ENCODE data around the gene DPYD. TPM values are rescaled to one million over a fixed set of nuclear protein-coding genes. Genes with fewer than 3 reads are reported as not detected.

Gene DPYD
- total and polyA plus RNA-seq, 10 of the 15 experiments (the other 5 are each of a cell fraction or from before 2014, with no cell fraction given): 5.7 to 23.8 (median 10.2) TPM

DNA sequence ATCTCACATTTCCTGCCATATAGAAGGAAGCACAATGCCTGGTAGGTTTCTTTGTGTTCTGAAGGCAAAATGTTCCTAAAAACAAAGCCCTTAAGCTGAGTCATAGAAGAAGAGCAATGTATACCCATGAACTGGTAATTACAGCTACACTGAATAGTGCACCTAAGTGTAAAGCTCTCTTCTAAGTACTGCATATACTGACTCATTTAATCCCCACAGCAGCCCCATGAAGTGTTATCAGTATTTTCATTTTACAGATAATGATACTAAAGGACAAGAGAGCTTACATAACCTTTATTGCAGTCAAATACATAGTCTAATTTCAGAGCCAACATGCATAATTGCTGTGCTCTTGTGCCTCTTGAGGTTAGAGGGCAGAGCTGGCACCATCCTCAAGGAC is 239.9 kb downstream of the DPYD start (continued):
- TF ChIP-seq, protein P1, sequence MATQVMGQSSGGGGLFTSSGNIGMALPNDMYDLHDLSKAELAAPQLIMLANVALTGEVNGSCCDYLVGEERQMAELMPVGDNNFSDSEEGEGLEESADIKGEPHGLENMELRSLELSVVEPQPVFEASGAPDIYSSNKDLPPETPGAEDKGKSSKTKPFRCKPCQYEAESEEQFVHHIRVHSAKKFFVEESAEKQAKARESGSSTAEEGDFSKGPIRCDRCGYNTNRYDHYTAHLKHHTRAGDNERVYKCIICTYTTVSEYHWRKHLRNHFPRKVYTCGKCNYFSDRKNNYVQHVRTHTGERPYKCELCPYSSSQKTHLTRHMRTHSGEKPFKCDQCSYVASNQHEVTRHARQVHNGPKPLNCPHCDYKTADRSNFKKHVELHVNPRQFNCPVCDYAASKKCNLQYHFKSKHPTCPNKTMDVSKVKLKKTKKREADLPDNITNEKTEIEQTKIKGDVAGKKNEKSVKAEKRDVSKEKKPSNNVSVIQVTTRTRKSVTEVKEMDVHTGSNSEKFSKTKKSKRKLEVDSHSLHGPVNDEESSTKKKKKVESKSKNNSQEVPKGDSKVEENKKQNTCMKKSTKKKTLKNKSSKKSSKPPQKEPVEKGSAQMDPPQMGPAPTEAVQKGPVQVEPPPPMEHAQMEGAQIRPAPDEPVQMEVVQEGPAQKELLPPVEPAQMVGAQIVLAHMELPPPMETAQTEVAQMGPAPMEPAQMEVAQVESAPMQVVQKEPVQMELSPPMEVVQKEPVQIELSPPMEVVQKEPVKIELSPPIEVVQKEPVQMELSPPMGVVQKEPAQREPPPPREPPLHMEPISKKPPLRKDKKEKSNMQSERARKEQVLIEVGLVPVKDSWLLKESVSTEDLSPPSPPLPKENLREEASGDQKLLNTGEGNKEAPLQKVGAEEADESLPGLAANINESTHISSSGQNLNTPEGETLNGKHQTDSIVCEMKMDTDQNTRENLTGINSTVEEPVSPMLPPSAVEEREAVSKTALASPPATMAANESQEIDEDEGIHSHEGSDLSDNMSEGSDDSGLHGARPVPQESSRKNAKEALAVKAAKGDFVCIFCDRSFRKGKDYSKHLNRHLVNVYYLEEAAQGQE (IDR thresholded peaks at IDR 0.05; ENCODE audit: low read depth, low read length): no peak
- no peak for TF ChIP-seq NFIC (IDR thresholded peaks at IDR 0.05; ENCODE audit: low read depth, low read length)

DNA sequence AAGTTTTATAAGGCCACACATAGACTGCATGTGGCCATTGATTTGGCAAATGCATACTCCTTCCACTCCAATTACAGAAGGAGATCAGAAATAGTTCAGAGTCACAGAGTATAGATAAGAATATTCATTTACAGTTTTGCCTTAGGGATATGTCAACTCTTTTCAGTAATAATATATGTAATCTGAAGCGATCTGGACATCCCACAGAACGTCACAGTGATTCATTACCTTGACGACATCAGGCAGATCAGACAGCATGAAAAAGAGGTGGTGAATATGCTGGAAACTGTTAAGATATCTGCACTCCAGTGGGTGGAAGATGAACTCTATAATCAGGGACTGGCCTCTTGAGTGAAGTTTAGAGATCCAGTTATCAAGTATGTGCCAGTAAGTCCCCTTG is 240.4 kb downstream of the DPYD start:
- H3K9me3 ChIP-seq (replicated peaks; ENCODE audit: control insufficient read depth, insufficient read depth, low read length): no peaks in the 10 kb centered on the region
- no peak overlapping the region for H3K4me3 ChIP-seq
- TF ChIP-seq YY1 (IDR thresholded peaks at IDR 0.05; ENCODE audit: low read depth, low read length): no peak
- no peak for TF ChIP-seq SMAD5 (IDR thresholded peaks at IDR 0.05; ENCODE audit: low read depth)
- TF ChIP-seq, protein P2, sequence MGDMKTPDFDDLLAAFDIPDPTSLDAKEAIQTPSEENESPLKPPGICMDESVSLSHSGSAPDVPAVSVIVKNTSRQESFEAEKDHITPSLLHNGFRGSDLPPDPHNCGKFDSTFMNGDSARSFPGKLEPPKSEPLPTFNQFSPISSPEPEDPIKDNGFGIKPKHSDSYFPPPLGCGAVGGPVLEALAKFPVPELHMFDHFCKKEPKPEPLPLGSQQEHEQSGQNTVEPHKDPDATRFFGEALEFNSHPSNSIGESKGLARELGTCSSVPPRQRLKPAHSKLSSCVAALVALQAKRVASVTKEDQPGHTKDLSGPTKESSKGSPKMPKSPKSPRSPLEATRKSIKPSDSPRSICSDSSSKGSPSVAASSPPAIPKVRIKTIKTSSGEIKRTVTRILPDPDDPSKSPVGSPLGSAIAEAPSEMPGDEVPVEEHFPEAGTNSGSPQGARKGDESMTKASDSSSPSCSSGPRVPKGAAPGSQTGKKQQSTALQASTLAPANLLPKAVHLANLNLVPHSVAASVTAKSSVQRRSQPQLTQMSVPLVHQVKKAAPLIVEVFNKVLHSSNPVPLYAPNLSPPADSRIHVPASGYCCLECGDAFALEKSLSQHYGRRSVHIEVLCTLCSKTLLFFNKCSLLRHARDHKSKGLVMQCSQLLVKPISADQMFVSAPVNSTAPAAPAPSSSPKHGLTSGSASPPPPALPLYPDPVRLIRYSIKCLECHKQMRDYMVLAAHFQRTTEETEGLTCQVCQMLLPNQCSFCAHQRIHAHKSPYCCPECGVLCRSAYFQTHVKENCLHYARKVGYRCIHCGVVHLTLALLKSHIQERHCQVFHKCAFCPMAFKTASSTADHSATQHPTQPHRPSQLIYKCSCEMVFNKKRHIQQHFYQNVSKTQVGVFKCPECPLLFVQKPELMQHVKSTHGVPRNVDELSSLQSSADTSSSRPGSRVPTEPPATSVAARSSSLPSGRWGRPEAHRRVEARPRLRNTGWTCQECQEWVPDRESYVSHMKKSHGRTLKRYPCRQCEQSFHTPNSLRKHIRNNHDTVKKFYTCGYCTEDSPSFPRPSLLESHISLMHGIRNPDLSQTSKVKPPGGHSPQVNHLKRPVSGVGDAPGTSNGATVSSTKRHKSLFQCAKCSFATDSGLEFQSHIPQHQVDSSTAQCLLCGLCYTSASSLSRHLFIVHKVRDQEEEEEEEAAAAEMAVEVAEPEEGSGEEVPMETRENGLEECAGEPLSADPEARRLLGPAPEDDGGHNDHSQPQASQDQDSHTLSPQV (IDR thresholded peaks at IDR 0.05): no peak
- TF ChIP-seq, protein P3, sequence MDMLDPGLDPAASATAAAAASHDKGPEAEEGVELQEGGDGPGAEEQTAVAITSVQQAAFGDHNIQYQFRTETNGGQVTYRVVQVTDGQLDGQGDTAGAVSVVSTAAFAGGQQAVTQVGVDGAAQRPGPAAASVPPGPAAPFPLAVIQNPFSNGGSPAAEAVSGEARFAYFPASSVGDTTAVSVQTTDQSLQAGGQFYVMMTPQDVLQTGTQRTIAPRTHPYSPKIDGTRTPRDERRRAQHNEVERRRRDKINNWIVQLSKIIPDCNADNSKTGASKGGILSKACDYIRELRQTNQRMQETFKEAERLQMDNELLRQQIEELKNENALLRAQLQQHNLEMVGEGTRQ (IDR thresholded peaks at IDR 0.05; ENCODE audit: borderline replicate concordance, low read depth, low read length): no peak
- TF ChIP-seq, protein P4, sequence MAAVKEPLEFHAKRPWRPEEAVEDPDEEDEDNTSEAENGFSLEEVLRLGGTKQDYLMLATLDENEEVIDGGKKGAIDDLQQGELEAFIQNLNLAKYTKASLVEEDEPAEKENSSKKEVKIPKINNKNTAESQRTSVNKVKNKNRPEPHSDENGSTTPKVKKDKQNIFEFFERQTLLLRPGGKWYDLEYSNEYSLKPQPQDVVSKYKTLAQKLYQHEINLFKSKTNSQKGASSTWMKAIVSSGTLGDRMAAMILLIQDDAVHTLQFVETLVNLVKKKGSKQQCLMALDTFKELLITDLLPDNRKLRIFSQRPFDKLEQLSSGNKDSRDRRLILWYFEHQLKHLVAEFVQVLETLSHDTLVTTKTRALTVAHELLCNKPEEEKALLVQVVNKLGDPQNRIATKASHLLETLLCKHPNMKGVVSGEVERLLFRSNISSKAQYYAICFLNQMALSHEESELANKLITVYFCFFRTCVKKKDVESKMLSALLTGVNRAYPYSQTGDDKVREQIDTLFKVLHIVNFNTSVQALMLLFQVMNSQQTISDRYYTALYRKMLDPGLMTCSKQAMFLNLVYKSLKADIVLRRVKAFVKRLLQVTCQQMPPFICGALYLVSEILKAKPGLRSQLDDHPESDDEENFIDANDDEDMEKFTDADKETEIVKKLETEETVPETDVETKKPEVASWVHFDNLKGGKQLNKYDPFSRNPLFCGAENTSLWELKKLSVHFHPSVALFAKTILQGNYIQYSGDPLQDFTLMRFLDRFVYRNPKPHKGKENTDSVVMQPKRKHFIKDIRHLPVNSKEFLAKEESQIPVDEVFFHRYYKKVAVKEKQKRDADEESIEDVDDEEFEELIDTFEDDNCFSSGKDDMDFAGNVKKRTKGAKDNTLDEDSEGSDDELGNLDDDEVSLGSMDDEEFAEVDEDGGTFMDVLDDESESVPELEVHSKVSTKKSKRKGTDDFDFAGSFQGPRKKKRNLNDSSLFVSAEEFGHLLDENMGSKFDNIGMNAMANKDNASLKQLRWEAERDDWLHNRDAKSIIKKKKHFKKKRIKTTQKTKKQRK (IDR thresholded peaks at IDR 0.05; ENCODE audit: low read depth, low read length): no peak
- no peak for TF ChIP-seq SP1 (IDR thresholded peaks at IDR 0.05; ENCODE audit: low read depth, low read length)
- no peak for TF ChIP-seq HDAC2 (IDR thresholded peaks at IDR 0.05)
- no peak for TF ChIP-seq CHD4 (IDR thresholded peaks at IDR 0.05)
- TF ChIP-seq MEF2B (IDR thresholded peaks at IDR 0.05; ENCODE audit: partially characterized antibody, poor library complexity, severe bottlenecking): no peak
- no peak for TF ChIP-seq SMARCA5 (IDR thresholded peaks at IDR 0.05)
- no peak for TF ChIP-seq RFX5 (IDR thresholded peaks at IDR 0.05; ENCODE audit: low read depth, low read length)

More for the DNA sequence above, 240.4 kb downstream of the DPYD start:
- ChIA-PET SMC1A (ENCODE audit: uncharacterized antibody, unreplicated experiment) (no interaction called here), POLR2A (no interaction called here), RAD21 (ENCODE audit: unreplicated experiment) (no interaction called here), CTCF (no interaction called here)
- Histone ChIP-seq H3K9ac (ENCODE audit: control insufficient read depth, insufficient read depth, low read length) (no peak overlapping the region), H4K20me1 (ENCODE audit: control insufficient read depth, insufficient read depth) (no peaks in the 10 kb centered on the region), H3K79me2 (ENCODE audit: control insufficient read depth, insufficient read depth, low read length) (no peaks in the 10 kb centered on the region), H3K27me3 (replicated peaks in 1 of 2; ENCODE audit: control insufficient read depth in 2 of 2, insufficient read depth in 2 of 2, low read length in 1 of 2) (no peaks in the 10 kb centered on the region), H3K36me3 (ENCODE audit: control insufficient read depth in 2 of 2, insufficient read depth in 2 of 2, low read length in 1 of 2) (no peaks in the 10 kb centered on the region), H3K27ac (ENCODE audit: control insufficient read depth, insufficient read depth) (no peak overlapping the region), H3K4me1 (ENCODE audit: control insufficient read depth, insufficient read depth, low read length) (no peaks in the 10 kb centered on the region), H3K4me2 (ENCODE audit: control insufficient read depth, insufficient read depth) (no peak overlapping the region), H2AFZ (ENCODE audit: control insufficient read depth, low read depth, low read length) (no peak overlapping the region)
- DNase-seq (ENCODE audit: low read depth, low spot score) (no peak), FAIRE-seq (no peak), ATAC-seq (no peak)
- in situ Hi-C loops (cut with MboI) (no loop called here), intact Hi-C loops (cut with micrococcal nuclease; ENCODE audit: unreplicated experiment) (no loop called here)
- no TSS peak for BruUV-seq (replicated peaks)
- WGBS (ENCODE audit: insufficient coverage, insufficient replicate concordance, low lambda C conversion rate, missing lambda C conversion rate): 23% methylated on average over 3 of the region's 3 CpGs

Data from GM12878 (cell line).